ENCODE data around the gene SDK1. TPM values are rescaled to one million over a fixed set of nuclear protein-coding genes. Genes with fewer than 3 reads are reported as not detected.
"Not testable (repeated sequence)": the region's sequence is repeated elsewhere in the genome, so short reads cannot be mapped to it uniquely, and the experiment has no call there.

Gene SDK1
- total RNA-seq, 1 donor from 2014 or later: 1.3 TPM

DNA sequence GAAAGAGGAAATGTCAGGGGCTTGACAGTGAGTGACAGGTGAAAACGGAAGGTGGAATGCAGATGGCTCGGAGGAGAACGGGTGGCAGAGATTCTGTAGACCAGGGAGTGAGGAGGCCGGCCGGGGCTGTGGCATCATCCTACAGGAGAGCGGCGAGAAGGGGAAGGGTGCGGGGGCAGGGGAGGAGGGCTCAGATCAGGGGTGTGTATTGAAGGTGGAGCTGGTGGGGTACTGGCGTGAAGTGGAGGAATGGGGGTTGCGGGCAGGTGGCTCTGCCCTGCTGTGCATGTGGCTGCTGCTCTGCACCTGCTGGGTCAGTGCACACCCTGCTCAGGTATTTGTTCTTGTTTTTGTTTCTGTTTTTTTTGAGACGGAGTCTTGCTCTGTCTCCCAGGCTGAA is 910.2 kb downstream of the SDK1 start:
- DNase-seq: no peak
- intact Hi-C loops (cut with micrococcal nuclease): no loop called here

DNA sequence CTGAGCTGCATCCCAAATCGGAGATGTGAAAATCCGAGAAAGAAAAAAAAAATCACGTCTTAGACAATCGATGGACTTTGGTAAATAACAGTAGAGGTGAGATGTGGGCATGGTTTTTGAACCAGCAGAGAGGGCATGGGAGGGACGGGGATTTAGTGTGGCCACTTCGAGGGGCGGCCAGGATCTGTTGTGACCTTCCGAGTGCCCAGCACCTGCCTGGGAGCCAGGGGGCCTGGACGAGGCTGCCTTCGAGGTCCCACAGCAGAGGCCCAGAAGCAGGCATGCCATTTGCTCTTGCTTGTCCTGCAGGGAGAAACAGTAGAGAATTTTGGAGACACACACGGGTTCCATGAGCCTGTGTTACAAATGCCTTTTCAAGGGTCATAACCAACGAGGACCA is 911.3 kb downstream of the SDK1 start:
- ATAC-seq (ENCODE audit: low read depth): no peak
- H3K27ac Mint-ChIP-seq: no peak overlapping the region

More for the DNA sequence above, 910.2 kb downstream of the SDK1 start:
- ChIA-PET POLR2A (no interaction called here), CTCF (no interaction called here)
- no peak for ATAC-seq (ENCODE audit: low read depth)
- TF ChIP-seq, protein P1, sequence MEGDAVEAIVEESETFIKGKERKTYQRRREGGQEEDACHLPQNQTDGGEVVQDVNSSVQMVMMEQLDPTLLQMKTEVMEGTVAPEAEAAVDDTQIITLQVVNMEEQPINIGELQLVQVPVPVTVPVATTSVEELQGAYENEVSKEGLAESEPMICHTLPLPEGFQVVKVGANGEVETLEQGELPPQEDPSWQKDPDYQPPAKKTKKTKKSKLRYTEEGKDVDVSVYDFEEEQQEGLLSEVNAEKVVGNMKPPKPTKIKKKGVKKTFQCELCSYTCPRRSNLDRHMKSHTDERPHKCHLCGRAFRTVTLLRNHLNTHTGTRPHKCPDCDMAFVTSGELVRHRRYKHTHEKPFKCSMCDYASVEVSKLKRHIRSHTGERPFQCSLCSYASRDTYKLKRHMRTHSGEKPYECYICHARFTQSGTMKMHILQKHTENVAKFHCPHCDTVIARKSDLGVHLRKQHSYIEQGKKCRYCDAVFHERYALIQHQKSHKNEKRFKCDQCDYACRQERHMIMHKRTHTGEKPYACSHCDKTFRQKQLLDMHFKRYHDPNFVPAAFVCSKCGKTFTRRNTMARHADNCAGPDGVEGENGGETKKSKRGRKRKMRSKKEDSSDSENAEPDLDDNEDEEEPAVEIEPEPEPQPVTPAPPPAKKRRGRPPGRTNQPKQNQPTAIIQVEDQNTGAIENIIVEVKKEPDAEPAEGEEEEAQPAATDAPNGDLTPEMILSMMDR (IDR thresholded peaks at IDR 0.05): no peak
- Mint-ChIP-seq H3K4me3 (no peak overlapping the region), H3K36me3 (ENCODE audit: low read depth) (no peaks in the 10 kb centered on the region), H3K9me3 (no peaks in the 10 kb centered on the region), H3K4me1 (no peaks in the 10 kb centered on the region), H3K27me3 (no peaks in the 10 kb centered on the region), H3K27ac (no peak overlapping the region)

DNA sequence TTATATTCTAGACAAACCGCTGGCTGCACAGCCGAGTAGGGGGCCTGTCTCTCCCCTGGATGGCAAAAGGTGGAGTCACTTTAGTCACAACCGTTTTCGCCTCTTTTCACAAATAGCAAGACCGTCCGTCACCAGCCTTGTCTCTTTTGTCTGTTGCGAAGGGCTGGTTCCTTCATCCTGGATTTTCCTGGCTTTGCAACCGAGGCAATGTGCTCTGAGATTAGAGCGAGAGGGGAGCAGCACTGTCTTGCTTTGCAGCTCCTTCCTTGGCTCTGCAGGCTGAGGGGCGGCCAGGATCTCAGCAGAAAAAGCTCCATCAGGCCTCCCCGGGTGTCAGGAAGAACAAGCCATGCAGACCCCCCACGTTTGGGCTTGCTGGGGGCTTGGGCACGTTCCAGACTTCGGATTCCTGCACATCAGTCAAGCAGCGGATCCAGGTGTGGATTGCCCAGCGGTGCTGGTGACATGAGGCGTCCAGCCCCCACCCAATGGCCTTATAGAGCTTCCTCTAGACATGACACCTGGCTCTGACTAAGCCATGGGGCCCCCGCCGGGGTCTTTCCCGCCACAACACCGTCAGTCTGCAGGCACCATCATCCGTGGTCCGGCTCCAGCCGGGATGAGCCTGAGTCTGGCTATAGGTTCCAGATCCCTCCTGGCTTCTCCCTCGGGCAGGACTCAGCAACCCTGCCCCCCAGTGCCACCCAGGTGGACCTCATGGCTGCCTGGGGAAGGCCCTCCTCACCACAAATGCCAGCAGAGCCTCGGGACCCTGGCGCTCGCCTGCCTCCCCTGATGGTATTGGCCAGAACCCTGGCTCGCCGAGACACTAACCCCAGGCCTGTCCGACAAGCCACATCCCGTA is 913.5 kb downstream of the SDK1 start:
- ChIA-PET POLR2A (no interaction called here), CTCF (no interaction called here)
- no peak overlapping the region for H3K27ac Mint-ChIP-seq
- ATAC-seq (ENCODE audit: low read depth) (no peak), DNase-seq (no peak)
- no peaks in the 10 kb centered on the region for H3K36me3 Mint-ChIP-seq (ENCODE audit: low read depth)
- H3K4me3 Mint-ChIP-seq: no peak overlapping the region
- TF ChIP-seq, protein P1 (IDR thresholded peaks at IDR 0.05): no peak
- no peaks in the 10 kb centered on the region for H3K27me3 Mint-ChIP-seq
- intact Hi-C loops (cut with micrococcal nuclease): no loop called here
- H3K4me1 Mint-ChIP-seq: no peaks in the 10 kb centered on the region
- H3K9me3 Mint-ChIP-seq: peaks cover 3% of the 10 kb centered on the region

More for the DNA sequence above, 911.3 kb downstream of the SDK1 start:
- Mint-ChIP-seq H3K9me3 (no peaks in the 10 kb centered on the region), H3K4me1 (no peaks in the 10 kb centered on the region), H3K27me3 (no peaks in the 10 kb centered on the region), H3K4me3 (no peak overlapping the region), H3K36me3 (ENCODE audit: low read depth) (no peaks in the 10 kb centered on the region)
- CTCF ChIA-PET: no interaction called here
- intact Hi-C loops (cut with micrococcal nuclease): no loop called here
- TF ChIP-seq, protein P1 (IDR thresholded peaks at IDR 0.05): no peak
- DNase-seq: no peak
- POLR2A ChIA-PET: no interaction called here

DNA sequence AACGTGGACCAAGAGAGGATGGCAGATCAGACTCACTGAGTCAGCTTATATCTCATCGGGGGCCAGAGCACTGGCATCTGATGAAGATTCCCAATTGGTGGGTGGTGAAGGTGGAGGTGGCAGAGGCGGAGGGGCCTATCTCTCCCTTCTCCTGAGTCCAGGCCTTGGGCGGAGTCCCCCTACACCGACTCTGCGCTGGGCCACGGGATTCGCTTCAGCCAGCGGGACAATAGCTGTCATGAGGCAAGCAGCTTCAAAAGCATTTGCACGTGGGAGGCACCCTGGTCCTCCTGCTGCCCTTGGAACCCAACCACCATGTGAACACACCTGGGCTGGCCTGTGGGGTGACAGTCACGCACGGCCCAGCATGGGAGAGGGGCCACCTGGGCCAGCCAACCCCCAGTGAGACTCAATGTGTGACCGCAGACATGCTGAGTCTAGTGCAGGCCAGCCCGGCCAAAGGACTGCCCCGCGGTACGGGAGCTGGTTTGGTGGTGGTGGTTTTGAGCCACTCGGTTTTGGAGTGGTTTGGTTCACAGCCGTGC is 914.2 kb downstream of the SDK1 start:
- TF ChIP-seq, protein P1 (IDR thresholded peaks at IDR 0.05): no peak
- Mint-ChIP-seq H3K9me3 (peaks cover 3% of the 10 kb centered on the region), H3K27ac (no peak overlapping the region), H3K36me3 (ENCODE audit: low read depth) (no peaks in the 10 kb centered on the region), H3K27me3 (no peaks in the 10 kb centered on the region), H3K4me1 (no peaks in the 10 kb centered on the region), H3K4me3 (no peak overlapping the region)
- intact Hi-C loops (cut with micrococcal nuclease): no loop called here
- ChIA-PET CTCF (no interaction called here), POLR2A (no interaction called here)
- DNase-seq (no peak), ATAC-seq (ENCODE audit: low read depth) (no peak)

DNA sequence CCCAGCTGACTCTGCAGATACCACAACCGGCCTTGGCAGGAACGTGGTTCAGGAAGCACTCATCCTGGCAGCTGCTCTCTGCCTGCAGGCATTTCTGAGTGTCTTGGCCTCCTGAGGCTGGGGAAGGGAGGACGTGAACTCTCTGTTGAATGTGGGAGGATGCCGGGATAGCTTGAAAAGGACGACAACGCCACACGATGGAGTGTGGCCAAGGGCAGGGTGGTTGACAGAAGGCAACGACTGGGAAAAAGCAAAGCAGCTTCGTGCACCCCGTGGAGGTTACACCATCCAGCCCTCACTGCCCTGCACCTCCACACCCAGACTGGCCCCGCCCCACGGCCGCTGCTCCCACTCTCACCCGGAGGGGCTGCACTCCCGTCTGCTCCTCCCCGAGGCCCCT is 915.0 kb downstream of the SDK1 start:
- Mint-ChIP-seq H3K9me3 (peaks cover 3% of the 10 kb centered on the region), H3K27ac (no peak overlapping the region), H3K36me3 (ENCODE audit: low read depth) (no peaks in the 10 kb centered on the region), H3K4me1 (no peaks in the 10 kb centered on the region), H3K27me3 (no peaks in the 10 kb centered on the region), H3K4me3 (no peak overlapping the region)
- intact Hi-C loops (cut with micrococcal nuclease): no loop called here
- TF ChIP-seq, protein P1 (IDR thresholded peaks at IDR 0.05): no peak
- DNase-seq (no peak), ATAC-seq (ENCODE audit: low read depth) (no peak)
- ChIA-PET POLR2A (no interaction called here), CTCF (no interaction called here)

DNA sequence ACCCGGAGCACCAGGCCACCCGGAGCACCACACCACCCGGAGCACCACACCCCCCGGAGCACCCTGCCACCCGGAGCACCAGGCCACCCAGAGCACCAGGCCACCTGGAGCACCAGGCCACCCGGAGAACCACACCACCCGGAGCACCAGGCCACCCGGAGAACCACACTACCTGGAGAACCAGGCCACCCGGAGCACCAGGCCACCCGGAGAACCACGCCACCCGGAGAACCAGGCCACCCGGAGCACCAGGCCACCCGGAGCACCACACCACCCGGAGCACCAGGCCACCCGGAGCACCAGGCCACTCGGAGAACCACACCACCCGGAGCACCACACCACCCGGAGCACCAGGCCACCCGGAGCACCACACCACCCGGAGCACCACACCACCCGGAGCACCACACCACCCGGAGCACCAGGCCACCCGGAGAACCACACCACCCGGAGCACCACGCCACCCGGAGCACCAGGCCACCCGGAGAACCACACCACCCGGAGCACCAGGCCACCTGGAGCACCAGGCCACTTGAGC is 916.1 kb downstream of the SDK1 start:
- CTCF ChIA-PET; POLR2A ChIA-PET; DNase-seq; H3K9me3 Mint-ChIP-seq; H3K36me3 Mint-ChIP-seq (ENCODE audit: low read depth); ATAC-seq (ENCODE audit: low read depth); H3K4me3 Mint-ChIP-seq; H3K27ac Mint-ChIP-seq; H3K27me3 Mint-ChIP-seq; H3K4me1 Mint-ChIP-seq; intact Hi-C loops (cut with micrococcal nuclease): not testable (repeated sequence)

All from activated B cell treated with CpG ODN at 0.5 μM for 24 hours (primary cell).